SK-N-MC (cell line): ENCODE data around the gene NTNG1.

Experiments
- EZH2 ChIP-seq: fragments of 200-600 bp; sonication (generic); IDR thresholded peaks from one replicate; pipeline ENCODE4 v1.6.1; 2017; ENCODE audit warnings: antibody characterized with exemption
- POLR2AphosphoS5 ChIP-seq: IDR thresholded peaks from 2 replicates; pipeline ENCODE4 v1.6.1; 2012; ENCODE audit warnings: mild to moderate bottlenecking, low read depth, low read length, borderline replicate concordance

DNA sequence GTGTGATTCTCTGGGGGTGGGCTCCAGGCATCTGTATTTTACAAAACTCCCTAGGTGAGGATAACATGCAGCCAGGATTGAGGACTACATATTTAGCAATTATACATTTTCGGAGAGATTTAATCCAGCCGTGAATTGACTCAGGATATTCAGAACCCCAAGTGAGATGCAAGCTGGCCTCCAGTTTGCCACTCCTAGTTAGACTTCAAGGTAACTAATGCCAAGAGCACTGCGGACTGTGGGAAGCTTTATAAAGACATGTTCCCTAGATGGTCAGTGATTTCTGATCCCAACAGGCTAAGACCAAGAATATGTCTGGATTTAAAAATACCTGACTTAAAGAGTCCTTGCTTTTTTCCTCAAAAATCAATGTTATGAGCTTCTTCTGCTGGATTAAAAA, 308.5 kb downstream of the NTNG1 start:
- TF ChIP-seq POLR2AphosphoS5 (no peak), EZH2 (no peak)
